ENCODE measurements around the gene SERPINE1.

SERPINE1 gene

GRCh38 chr7:101159696-101160674, 33.1 kb downstream of the SERPINE1 start:
- no peak for DNase-seq

- no peak for DNase-seq
Observed at GRCh38 chr7:101160910-101161309, 34.0 kb downstream of the SERPINE1 start.

- DNase-seq: no peak
Observed at GRCh38 chr7:101161692-101162471, 35.0 kb downstream of the SERPINE1 start.

- no peak for DNase-seq
Observed at GRCh38 chr7:101162551-101163278, 35.8 kb downstream of the SERPINE1 start.

GRCh38 chr7:101163279-101164070, 36.6 kb downstream of the SERPINE1 start:
- DNase-seq: no peak

- peak; percentile 35 for DNase-seq
Observed at GRCh38 chr7:101164071-101164840, 37.4 kb downstream of the SERPINE1 start.

GRCh38 chr7:101165075-101165957, 38.4 kb downstream of the SERPINE1 start, which contains the start of gene VGF:
TSS of gene VGF (minus strand) at chr7:101165569. CDS start at chr7:101164843, 726 bp downstream.
- peak; percentile 99 for DNase-seq

GRCh38 chr7:101165958-101166647, 39.2 kb downstream of the SERPINE1 start:
- no peak for DNase-seq

- DNase-seq: no peak
Observed at GRCh38 chr7:101166648-101166908, 39.7 kb downstream of the SERPINE1 start.

GRCh38 chr7:101166909-101167644, 40.2 kb downstream of the SERPINE1 start:
- DNase-seq: no peak

- no peak for DNase-seq
Observed at GRCh38 chr7:101167645-101168411, 40.9 kb downstream of the SERPINE1 start.

- DNase-seq: no peak
Observed at GRCh38 chr7:101168412-101169049, 41.6 kb downstream of the SERPINE1 start.

- no peak for DNase-seq
Observed at GRCh38 chr7:101169110-101169837, 42.4 kb downstream of the SERPINE1 start.

- DNase-seq: peak; percentile 76
Observed at GRCh38 chr7:101169838-101170551, 43.1 kb downstream of the SERPINE1 start.

- peak; percentile 41 for DNase-seq
Observed at GRCh38 chr7:101170617-101171441, 43.9 kb downstream of the SERPINE1 start.
